Sigmoid colon (tissue), 4 donors: ENCODE results near the gene SERPIND1.

Source experiments
- CTCF ChIP-seq, 4 experiments: fragments of 450-650 bp in 3 of 4; fragments of 200-600 bp in 1 of 4; IDR thresholded peaks; one replicate each; pipeline ENCODE4 v1.5.1; 2016 to 2019; ENCODE audit warnings: antibody characterized with exemption in 4 of 4, mild to moderate bottlenecking in 3 of 4, moderate library complexity in 2 of 4
- EP300 ChIP-seq, 4 donors: sonication (generic); formaldehyde crosslinking; IDR thresholded peaks; one replicate each; pipeline ENCODE4 v1.6.1; 2017; ENCODE audit warnings: antibody characterized with exemption in 4 of 4
- POLR2A ChIP-seq, 2 donors: fragments of 450-650 bp; IDR thresholded peaks; one replicate each; pipeline ENCODE4 v1.6.1; 2016; ENCODE audit warnings: antibody characterized with exemption in 2 of 2, mild to moderate bottlenecking in 2 of 2, moderate library complexity in 2 of 2
- POLR2AphosphoS5 ChIP-seq, 4 donors: sonication (generic); formaldehyde crosslinking; IDR thresholded peaks; one replicate each; pipeline ENCODE4 v1.6.1; 2017; ENCODE audit warnings: antibody characterized with exemption in 4 of 4

DNA sequence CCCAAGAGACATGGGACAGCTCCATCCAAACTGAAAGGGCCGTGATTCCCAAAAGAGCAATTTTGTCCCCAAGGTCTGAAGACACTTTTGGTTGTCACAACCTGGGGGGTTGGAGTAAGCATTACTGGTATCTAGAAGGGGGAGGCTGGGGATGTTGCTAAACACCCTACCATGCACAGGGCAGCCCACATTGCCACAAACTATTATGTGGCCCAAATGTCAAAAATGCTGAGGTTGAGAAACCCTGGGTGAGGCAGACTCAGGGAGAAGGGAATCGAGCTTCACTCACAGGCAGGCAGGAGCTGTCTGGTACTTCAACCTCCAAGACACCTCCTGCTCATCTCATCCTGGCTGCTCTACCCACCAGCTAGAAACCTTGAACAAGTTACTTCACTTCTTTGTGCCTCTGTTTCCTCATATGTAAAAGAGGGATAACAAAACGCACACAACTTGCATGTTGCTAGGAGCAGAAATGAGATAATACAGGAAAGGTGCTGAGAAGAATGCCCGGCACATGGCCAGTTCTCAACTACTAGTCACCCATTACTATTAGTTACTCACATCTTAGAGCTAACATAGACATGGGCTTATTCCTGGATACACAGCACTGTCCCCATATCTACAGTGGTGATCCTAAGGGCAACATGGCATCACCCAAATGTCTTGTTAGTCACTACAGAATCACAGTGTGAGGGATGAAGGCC is 8.8 kb downstream of the SERPIND1 start:
- TF ChIP-seq EP300 (IDR thresholded peaks at IDR 0.05) (no peak), CTCF (IDR thresholded peaks at IDR 0.05) (no peak), POLR2AphosphoS5 (IDR thresholded peaks at IDR 0.05) (no peak), POLR2A (IDR thresholded peaks at IDR 0.05) (no peak)
